HCT116 (cell line): ENCODE results near the gene FAM20C. TPM values are rescaled to one million over a fixed set of nuclear protein-coding genes. Genes with fewer than 3 reads are reported as not detected.

Experiments used
- ATAC-seq: fragments of 200-7000 bp; cut with Tn5 transposase; 2 replicates; pipeline ENCODE4 v1.9.1; 2020; ENCODE audit warnings: mild to moderate bottlenecking, moderate library complexity
- BruUV-seq: library from RNA; stranded (reverse); fragments of 400-500 nt; replicated peaks from 2 replicates; lab custom pipeline; 2021; lab: Mats Ljungman, UMichigan
- CTCF ChIA-PET: fragments of 300-600 bp; sonication (Branson Sonifier 250); formaldehyde crosslinking; loops from one replicate; lab custom pipeline; 2021; ENCODE audit warnings: antibody characterized with exemption; lab: Charles Lee
- POLR2A ChIA-PET: fragments of 300-600, 350-600 bp; sonication (Branson Sonifier 250); formaldehyde crosslinking; loops from one replicate; lab custom pipeline; 2021; ENCODE audit warnings: antibody characterized with exemption; lab: Charles Lee
- RAD21 ChIA-PET, 2 experiments: fragments of 300-600 bp; sonication (Branson Sonifier 250); formaldehyde crosslinking; loops; one replicate each; lab custom pipeline; 2023; ENCODE audit warnings: low total read pairs in 2 of 2; ENCODE audit not compliant: uncharacterized antibody in 2 of 2, unreplicated experiment in 2 of 2, low non-redundant PET in 1 of 2; lab: Charles Lee
- DNase-seq: peaks from one replicate; pipeline ENCODE4 v3.0.0-alpha.2; 2010; ENCODE audit warnings: low read depth, low spot score
- H2AFZ ChIP-seq: fragments of 200-600 bp; shearing (Covaris generic), sonication (generic); 2 replicates; pipeline ENCODE4 v1.6.1; 2017; ENCODE audit warnings: low read depth, mixed run types, mixed read lengths, antibody characterized with exemption, low read length; ENCODE audit not compliant: poor library complexity, severe bottlenecking
- H3K27ac ChIP-seq: 2 replicates; pipeline ENCODE4 v1.5.1; 2012; ENCODE audit warnings: low read depth, low read length
- H3K27me3 ChIP-seq: fragments of 200-600 bp; sonication (generic); 2 replicates; pipeline ENCODE4 v1.6.1; 2016; ENCODE audit warnings: mixed run types, low read length, mixed read lengths; ENCODE audit not compliant: insufficient read depth
- H3K36me3 ChIP-seq, 2 experiments: fragments of 200-500 bp in 1 of 2; fragments of 200-600 bp in 1 of 2; sonication (Bioruptor generic) in 1 of 2; sonication (generic) in 1 of 2; 2 replicates each; pipeline versions ENCODE4 v1.5.1 to v1.6.1; 2014 to 2016; ENCODE audit warnings: low read length in 2 of 2, inconsistent platforms in 1 of 2, mixed read lengths in 1 of 2, mixed run types in 1 of 2; ENCODE audit not compliant: insufficient read depth in 2 of 2, control insufficient read depth in 1 of 2
- H3K4me1 ChIP-seq, 2 experiments: fragments of 200-600 bp in 1 of 2; sonication (generic) in 1 of 2; 2 replicates each; pipeline versions ENCODE4 v1.5.1 to v1.6.1; 2012 to 2017; ENCODE audit warnings: low read length in 2 of 2, inconsistent platforms in 1 of 2, mild to moderate bottlenecking in 1 of 2, mixed read lengths in 1 of 2, mixed run types in 1 of 2, moderate library complexity in 1 of 2; ENCODE audit not compliant: insufficient read depth in 2 of 2, control insufficient read depth in 1 of 2
- H3K4me2 ChIP-seq: fragments of 200-600 bp; sonication (generic); 2 replicates; pipeline ENCODE4 v1.6.1; 2017; ENCODE audit warnings: mixed run types, low read length, mixed read lengths
- H3K4me3 ChIP-seq, 2 experiments: fragments of 200-600 bp in 1 of 2; sonication (generic) in 1 of 2; replicated peaks in 1 of 2; 2 replicates each; pipeline ENCODE4 v1.5.1; 2011 to 2016; ENCODE audit warnings: low read length in 2 of 2, control low read depth in 1 of 2, low read depth in 1 of 2, mild to moderate bottlenecking in 1 of 2, mixed read lengths in 1 of 2, mixed run types in 1 of 2
- H3K79me2 ChIP-seq: fragments of 200-600 bp; sonication (generic); 2 replicates; pipeline ENCODE4 v1.6.1; 2017; ENCODE audit warnings: mild to moderate bottlenecking, mixed run types, low read length, moderate library complexity, mixed read lengths; ENCODE audit not compliant: insufficient read depth
- H3K9ac ChIP-seq: fragments of 200-600 bp; sonication (generic); 2 replicates; pipeline ENCODE4 v1.6.1; 2016; ENCODE audit warnings: low read length, mixed read lengths
- H3K9me2 ChIP-seq: fragments of 200-600 bp; sonication (generic), shearing (Covaris generic); 2 replicates; pipeline ENCODE4 v1.6.1; 2017; ENCODE audit warnings: mixed run types, mild to moderate bottlenecking, moderate library complexity; ENCODE audit not compliant: insufficient read depth
- H3K9me3 ChIP-seq, 2 experiments: fragments of 200-500 bp in 1 of 2; fragments of 200-600 bp in 1 of 2; sonication (Bioruptor generic) in 1 of 2; sonication (generic) in 1 of 2; 2 replicates each; pipeline ENCODE4 v1.6.1; 2014 to 2017; ENCODE audit warnings: low read length in 2 of 2, mixed read lengths in 2 of 2, inconsistent platforms in 1 of 2, low read depth in 1 of 2, mild to moderate bottlenecking in 1 of 2, mixed run types in 1 of 2, moderate library complexity in 1 of 2; ENCODE audit not compliant: control insufficient read depth in 1 of 2, insufficient read depth in 1 of 2
- H4K20me1 ChIP-seq: fragments of 200-600 bp; sonication (generic), shearing (Covaris generic); 2 replicates; pipeline ENCODE4 v1.6.1; 2017; ENCODE audit warnings: mixed run types, mild to moderate bottlenecking, moderate library complexity; ENCODE audit not compliant: insufficient read depth
- CBX3 ChIP-seq: IDR thresholded peaks from 2 replicates; pipeline ENCODE4 v1.6.1; 2012; ENCODE audit warnings: low read depth
- CEBPB ChIP-seq: IDR thresholded peaks from 2 replicates; pipeline ENCODE4 v1.6.1; 2012; ENCODE audit warnings: low read depth
- EGR1 ChIP-seq: IDR thresholded peaks from 2 replicates; pipeline ENCODE4 v1.6.1; 2012; ENCODE audit warnings: low read depth
- EZH2 ChIP-seq: fragments of 200-600 bp; sonication (generic); IDR thresholded peaks from 2 replicates; pipeline ENCODE4 v1.6.1; 2017; ENCODE audit warnings: antibody characterized with exemption, mixed run types
- EZH2phosphoT487 ChIP-seq: fragments of 200-600 bp; IDR thresholded peaks from 2 replicates; pipeline ENCODE4 v1.6.1; 2018; ENCODE audit warnings: antibody characterized with exemption, borderline replicate concordance
- JUND ChIP-seq: IDR thresholded peaks from 2 replicates; pipeline ENCODE4 v1.6.1; 2012
- POLR2A ChIP-seq: IDR thresholded peaks from 2 replicates; pipeline ENCODE4 v1.7.0; 2011; ENCODE audit warnings: borderline replicate concordance; ENCODE audit not compliant: insufficient read depth, insufficient read length; ENCODE audit errors: extremely low read depth
- POLR2AphosphoS5 ChIP-seq: IDR thresholded peaks from 2 replicates; pipeline ENCODE4 v1.6.1; 2011; ENCODE audit warnings: mild to moderate bottlenecking, low read depth, low read length, moderate library complexity
- REST ChIP-seq: IDR thresholded peaks from 2 replicates; pipeline ENCODE4 v1.6.1; 2012; ENCODE audit warnings: low read depth
- SP1 ChIP-seq: IDR thresholded peaks from 2 replicates; pipeline ENCODE4 v1.6.1; 2012; ENCODE audit warnings: low read depth
- SRF ChIP-seq: IDR thresholded peaks from 2 replicates; pipeline ENCODE4 v1.6.1; 2012; ENCODE audit warnings: low read depth
- TCF7L2 ChIP-seq: IDR thresholded peaks from 2 replicates; pipeline ENCODE4 v1.7.0; 2011; ENCODE audit warnings: borderline replicate concordance, inconsistent platforms; ENCODE audit not compliant: insufficient read depth, insufficient read length; ENCODE audit errors: extremely low read depth
- YY1 ChIP-seq: IDR thresholded peaks from 2 replicates; pipeline ENCODE4 v1.6.1; 2011; ENCODE audit warnings: low read length, low read depth, moderate library complexity, mild to moderate bottlenecking; ENCODE audit not compliant: insufficient replicate concordance; ENCODE audit errors: extremely low read depth
- ZFX ChIP-seq: fragments of 450-650 bp; IDR thresholded peaks from 2 replicates; pipeline ENCODE4 v1.6.1; 2017
- intact Hi-C: fragments of 100-400 bp; cut with micrococcal nuclease; formaldehyde crosslinking; loops from 2 replicates; pipeline ENCODE4 v1.10.0; 2022
- total RNA-seq: library from RNA; stranded (reverse); gene quantifications from one replicate; pipeline ENCODE4 v1.2.1, GENCODE V29; 2021; ENCODE audit not compliant: unreplicated experiment
- TF ChIP-seq, protein P1 (sequence below), 3 experiments: fragments of 200-600 bp in 1 of 3; sonication (generic) in 1 of 3; IDR thresholded peaks in 2 of 3; conservative IDR thresholded peaks in 1 of 3; 2 replicates each; pipeline ENCODE4 v1.5.1; 2012 to 2017; ENCODE audit warnings: low read depth in 2 of 3, low read length in 2 of 3, antibody characterized with exemption in 1 of 3, borderline replicate concordance in 1 of 3, control low read depth in 1 of 3, mild to moderate bottlenecking in 1 of 3, mixed read lengths in 1 of 3, mixed run types in 1 of 3, moderate library complexity in 1 of 3; ENCODE audit not compliant: insufficient read depth in 1 of 3
- TF ChIP-seq, protein P2 (sequence below): IDR thresholded peaks from 2 replicates; pipeline ENCODE4 v1.6.1; 2011; ENCODE audit warnings: mild to moderate bottlenecking, low read length, moderate library complexity; ENCODE audit not compliant: insufficient replicate concordance; ENCODE audit errors: extremely low read depth
- TF ChIP-seq, protein P3 (sequence below): IDR thresholded peaks from 2 replicates; pipeline ENCODE4 v1.6.1; 2012

The FAM20C gene
- total RNA-seq, 1 experiment from 2014 or later: 27.1 TPM

GRCh38 chr7:293681-294439 is 101.5 kb downstream of the FAM20C start:
- intact Hi-C loops: no loop called here
- Histone ChIP-seq H3K27me3 (no peaks in the 10 kb centered on the region), H4K20me1 (no peaks in the 10 kb centered on the region), H3K9ac (no peak overlapping the region), H3K27ac (no peak overlapping the region), H3K36me3 (no peaks in the 10 kb centered on the region), H3K9me3 (no peaks in the 10 kb centered on the region; a peak in 1 of 4 replicates), H3K9me2 (no peaks in the 10 kb centered on the region), H2AFZ (no peak overlapping the region), H3K4me3 (no peak overlapping the region), H3K4me1 (no peaks in the 10 kb centered on the region), H3K4me2 (no peak overlapping the region), H3K79me2 (no peaks in the 10 kb centered on the region)
- DNase-seq (no peak), ATAC-seq (no peak)
- BruUV-seq: no TSS peak
- TF ChIP-seq REST (no peak), POLR2A (no peak), EZH2phosphoT487 (no peak), SP1 (no peak), SRF (no peak), JUND (no peak), TCF7L2 (no peak), YY1 (no peak), CEBPB (no peak), CBX3 (no peak), POLR2AphosphoS5 (no peak), EZH2 (no peak), EGR1 (no peak), ZFX (no peak)
- TF ChIP-seq, protein P1, sequence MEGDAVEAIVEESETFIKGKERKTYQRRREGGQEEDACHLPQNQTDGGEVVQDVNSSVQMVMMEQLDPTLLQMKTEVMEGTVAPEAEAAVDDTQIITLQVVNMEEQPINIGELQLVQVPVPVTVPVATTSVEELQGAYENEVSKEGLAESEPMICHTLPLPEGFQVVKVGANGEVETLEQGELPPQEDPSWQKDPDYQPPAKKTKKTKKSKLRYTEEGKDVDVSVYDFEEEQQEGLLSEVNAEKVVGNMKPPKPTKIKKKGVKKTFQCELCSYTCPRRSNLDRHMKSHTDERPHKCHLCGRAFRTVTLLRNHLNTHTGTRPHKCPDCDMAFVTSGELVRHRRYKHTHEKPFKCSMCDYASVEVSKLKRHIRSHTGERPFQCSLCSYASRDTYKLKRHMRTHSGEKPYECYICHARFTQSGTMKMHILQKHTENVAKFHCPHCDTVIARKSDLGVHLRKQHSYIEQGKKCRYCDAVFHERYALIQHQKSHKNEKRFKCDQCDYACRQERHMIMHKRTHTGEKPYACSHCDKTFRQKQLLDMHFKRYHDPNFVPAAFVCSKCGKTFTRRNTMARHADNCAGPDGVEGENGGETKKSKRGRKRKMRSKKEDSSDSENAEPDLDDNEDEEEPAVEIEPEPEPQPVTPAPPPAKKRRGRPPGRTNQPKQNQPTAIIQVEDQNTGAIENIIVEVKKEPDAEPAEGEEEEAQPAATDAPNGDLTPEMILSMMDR (IDR thresholded peaks at IDR 0.05 in 2 of 3, conservative IDR thresholded peaks at IDR 0.05 in 1 of 3; ENCODE audit: borderline replicate concordance in 1 of 3, insufficient read depth in 1 of 3, low read depth in 2 of 3, low read length in 2 of 3): no peak
- TF ChIP-seq, protein P2, sequence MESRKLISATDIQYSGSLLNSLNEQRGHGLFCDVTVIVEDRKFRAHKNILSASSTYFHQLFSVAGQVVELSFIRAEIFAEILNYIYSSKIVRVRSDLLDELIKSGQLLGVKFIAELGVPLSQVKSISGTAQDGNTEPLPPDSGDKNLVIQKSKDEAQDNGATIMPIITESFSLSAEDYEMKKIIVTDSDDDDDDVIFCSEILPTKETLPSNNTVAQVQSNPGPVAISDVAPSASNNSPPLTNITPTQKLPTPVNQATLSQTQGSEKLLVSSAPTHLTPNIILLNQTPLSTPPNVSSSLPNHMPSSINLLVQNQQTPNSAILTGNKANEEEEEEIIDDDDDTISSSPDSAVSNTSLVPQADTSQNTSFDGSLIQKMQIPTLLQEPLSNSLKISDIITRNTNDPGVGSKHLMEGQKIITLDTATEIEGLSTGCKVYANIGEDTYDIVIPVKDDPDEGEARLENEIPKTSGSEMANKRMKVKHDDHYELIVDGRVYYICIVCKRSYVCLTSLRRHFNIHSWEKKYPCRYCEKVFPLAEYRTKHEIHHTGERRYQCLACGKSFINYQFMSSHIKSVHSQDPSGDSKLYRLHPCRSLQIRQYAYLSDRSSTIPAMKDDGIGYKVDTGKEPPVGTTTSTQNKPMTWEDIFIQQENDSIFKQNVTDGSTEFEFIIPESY: no peak
- TF ChIP-seq, protein P3, sequence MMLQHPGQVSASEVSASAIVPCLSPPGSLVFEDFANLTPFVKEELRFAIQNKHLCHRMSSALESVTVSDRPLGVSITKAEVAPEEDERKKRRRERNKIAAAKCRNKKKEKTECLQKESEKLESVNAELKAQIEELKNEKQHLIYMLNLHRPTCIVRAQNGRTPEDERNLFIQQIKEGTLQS: no peak
- ChIA-PET RAD21 (no interaction called here), POLR2A (no interaction called here), CTCF (no interaction called here)
